Esophagus squamous epithelium (tissue), 4 donors: ENCODE measurements around the gene CRYBB1.

ENCODE experiments used
- POLR2A ChIP-seq, 4 donors: fragments of 450-650 bp; IDR thresholded peaks; one replicate each; pipeline ENCODE4 v1.6.1; 2017; ENCODE audit warnings: antibody characterized with exemption in 4 of 4, mild to moderate bottlenecking in 4 of 4, moderate library complexity in 3 of 4
- TF ChIP-seq, protein P1 (sequence below), 6 experiments: fragments of 450-650 bp in 4 of 6; fragments of 200-600 bp in 2 of 6; sonication (generic) in 2 of 6; IDR thresholded peaks; one replicate each; pipeline ENCODE4 v1.5.1; 2016 to 2019; ENCODE audit warnings: antibody characterized with exemption in 6 of 6, mild to moderate bottlenecking in 4 of 6, moderate library complexity in 4 of 6

DNA sequence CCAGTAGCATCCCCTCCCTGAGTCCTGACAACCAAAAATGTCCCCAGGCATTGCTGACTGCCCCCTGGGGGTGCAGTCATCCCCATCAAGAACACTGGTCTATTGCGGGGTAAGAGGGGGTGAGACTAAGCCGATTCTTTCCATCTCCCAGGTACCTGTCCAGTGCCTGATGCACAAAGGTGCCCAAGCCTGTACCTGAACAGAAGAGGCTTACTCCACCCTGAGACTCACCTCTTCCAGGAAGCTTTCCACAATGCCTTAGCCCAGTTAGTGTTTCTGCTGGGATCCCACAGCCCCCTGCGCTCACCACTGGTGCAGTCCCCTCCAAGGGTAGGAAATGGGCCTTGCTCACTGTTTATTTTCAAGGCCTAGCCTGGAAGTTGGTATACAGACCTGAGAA, 50.8 kb downstream of the CRYBB1 start:
- TF ChIP-seq, protein P1, sequence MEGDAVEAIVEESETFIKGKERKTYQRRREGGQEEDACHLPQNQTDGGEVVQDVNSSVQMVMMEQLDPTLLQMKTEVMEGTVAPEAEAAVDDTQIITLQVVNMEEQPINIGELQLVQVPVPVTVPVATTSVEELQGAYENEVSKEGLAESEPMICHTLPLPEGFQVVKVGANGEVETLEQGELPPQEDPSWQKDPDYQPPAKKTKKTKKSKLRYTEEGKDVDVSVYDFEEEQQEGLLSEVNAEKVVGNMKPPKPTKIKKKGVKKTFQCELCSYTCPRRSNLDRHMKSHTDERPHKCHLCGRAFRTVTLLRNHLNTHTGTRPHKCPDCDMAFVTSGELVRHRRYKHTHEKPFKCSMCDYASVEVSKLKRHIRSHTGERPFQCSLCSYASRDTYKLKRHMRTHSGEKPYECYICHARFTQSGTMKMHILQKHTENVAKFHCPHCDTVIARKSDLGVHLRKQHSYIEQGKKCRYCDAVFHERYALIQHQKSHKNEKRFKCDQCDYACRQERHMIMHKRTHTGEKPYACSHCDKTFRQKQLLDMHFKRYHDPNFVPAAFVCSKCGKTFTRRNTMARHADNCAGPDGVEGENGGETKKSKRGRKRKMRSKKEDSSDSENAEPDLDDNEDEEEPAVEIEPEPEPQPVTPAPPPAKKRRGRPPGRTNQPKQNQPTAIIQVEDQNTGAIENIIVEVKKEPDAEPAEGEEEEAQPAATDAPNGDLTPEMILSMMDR (IDR thresholded peaks at IDR 0.05): no peak
- no peak for TF ChIP-seq POLR2A (IDR thresholded peaks at IDR 0.05)
